ENCODE measurements around the gene TCERG1L. TPM values are rescaled to one million over a fixed set of nuclear protein-coding genes. Genes with fewer than 3 reads are reported as not detected.

The TCERG1L gene
- total RNA-seq, 1 donor from 2014 or later = not detected

- intact Hi-C loops (cut with DNase I) = no loop called here
- Histone ChIP-seq H3K36me3 (no peaks in the 10 kb centered on the region), H3K9me3 (no peaks in the 10 kb centered on the region), H3K27me3 (no peaks in the 10 kb centered on the region), H3K27ac (no peak overlapping the region), H3K4me3 (no peak overlapping the region), H3K4me1 (peaks cover 25% of the 10 kb centered on the region)
- DNase-seq (ENCODE audit: extremely low spot score in 2 of 2) = no peak
- TF ChIP-seq POLR2AphosphoS5 (IDR thresholded peaks at IDR 0.05; ENCODE audit: insufficient read depth in 1 of 2, low read depth in 1 of 2) = no peak
- TF ChIP-seq CTCF (IDR thresholded peaks at IDR 0.05) = no peak
- no peak for TF ChIP-seq POLR2A (IDR thresholded peaks at IDR 0.05)
Measured at GRCh38 chr10:131099028-131099726, 212.3 kb downstream of the TCERG1L start.

GRCh38 chr10:131098416-131098952, 213.0 kb downstream of the TCERG1L start:
- no peaks in the 10 kb centered on the region for H3K36me3 ChIP-seq
- intact Hi-C loops (cut with DNase I) = no loop called here
- H3K27me3 ChIP-seq = no peaks in the 10 kb centered on the region
- H3K9me3 ChIP-seq = no peaks in the 10 kb centered on the region
- peaks cover 29% of the 10 kb centered on the region for H3K4me1 ChIP-seq
- H3K27ac ChIP-seq = no peak overlapping the region
- TF ChIP-seq POLR2A (IDR thresholded peaks at IDR 0.05) (no peak), CTCF (IDR thresholded peaks at IDR 0.05) (no peak), POLR2AphosphoS5 (IDR thresholded peaks at IDR 0.05; ENCODE audit: insufficient read depth in 1 of 2, low read depth in 1 of 2) (no peak)
- no peak overlapping the region for H3K4me3 ChIP-seq
- no peak for DNase-seq (ENCODE audit: extremely low spot score in 2 of 2)

GRCh38 chr10:131096031-131096430, 215.5 kb downstream of the TCERG1L start:
- H3K27ac ChIP-seq = no peak overlapping the region
- H3K4me3 ChIP-seq = no peak overlapping the region
- intact Hi-C loops (cut with DNase I) = no loop called here
- H3K9me3 ChIP-seq = no peaks in the 10 kb centered on the region
- DNase-seq (ENCODE audit: extremely low spot score in 2 of 2) = no peak
- H3K27me3 ChIP-seq = no peaks in the 10 kb centered on the region
- H3K4me1 ChIP-seq = peaks cover 29% of the 10 kb centered on the region
- H3K36me3 ChIP-seq = no peaks in the 10 kb centered on the region
- TF ChIP-seq CTCF (IDR thresholded peaks at IDR 0.05) (no peak), POLR2A (IDR thresholded peaks at IDR 0.05) (no peak), POLR2AphosphoS5 (IDR thresholded peaks at IDR 0.05; ENCODE audit: insufficient read depth in 1 of 2, low read depth in 1 of 2) (no peak)

GRCh38 chr10:131095313-131095580, 216.3 kb downstream of the TCERG1L start:
- intact Hi-C loops (cut with DNase I) = no loop called here
- H3K36me3 ChIP-seq = no peaks in the 10 kb centered on the region
- peaks cover 29% of the 10 kb centered on the region for H3K4me1 ChIP-seq
- H3K27me3 ChIP-seq = no peaks in the 10 kb centered on the region
- no peak for DNase-seq (ENCODE audit: extremely low spot score in 2 of 2)
- H3K27ac ChIP-seq = no peak overlapping the region
- no peaks in the 10 kb centered on the region for H3K9me3 ChIP-seq
- TF ChIP-seq POLR2AphosphoS5 (IDR thresholded peaks at IDR 0.05; ENCODE audit: insufficient read depth in 1 of 2, low read depth in 1 of 2) (no peak), POLR2A (IDR thresholded peaks at IDR 0.05) (no peak), CTCF (IDR thresholded peaks at IDR 0.05) (no peak)
- H3K4me3 ChIP-seq = no peak overlapping the region

GRCh38 chr10:131094527-131095312, 216.8 kb downstream of the TCERG1L start:
- no peak overlapping the region for H3K27ac ChIP-seq
- H3K9me3 ChIP-seq = no peaks in the 10 kb centered on the region
- TF ChIP-seq CTCF (IDR thresholded peaks at IDR 0.05) (no peak), POLR2AphosphoS5 (IDR thresholded peaks at IDR 0.05; ENCODE audit: insufficient read depth in 1 of 2, low read depth in 1 of 2) (peak in 1 of 2 donors; percentile 25), POLR2A (IDR thresholded peaks at IDR 0.05) (no peak)
- no peak overlapping the region for H3K4me3 ChIP-seq
- DNase-seq (ENCODE audit: extremely low spot score in 2 of 2) = no peak
- H3K36me3 ChIP-seq = no peaks in the 10 kb centered on the region
- H3K27me3 ChIP-seq = no peaks in the 10 kb centered on the region
- peaks cover 29% of the 10 kb centered on the region for H3K4me1 ChIP-seq
- intact Hi-C loops (cut with DNase I) = no loop called here
